GM21447 (cell line): ENCODE data around the gene TRAF3.
A peak's percentile ranks its signal among the peaks of the same experiment; 100 is the strongest.

Experiments used
- ATAC-seq: cut with Tn5 transposase; IDR thresholded peaks from one replicate; pipeline ENCODE4 v1.9.1; 2021; ENCODE audit not compliant: unreplicated experiment

TRAF3 gene

GRCh38 chr14:102776761-102777710 lies at the start of gene TRAF3:
TRAF3 (plus strand) TSS chr14:102777449; CDS start chr14:102870202, 92,753 bp downstream.
- peak; percentile 35 for ATAC-seq

- no peak for ATAC-seq
These were observed 48.7 kb upstream of the TRAF3 start for GRCh38 chr14:102728501-102728900.

- ATAC-seq = no peak
These were observed 48.0 kb upstream of the TRAF3 start for GRCh38 chr14:102729268-102729667.

GRCh38 chr14:102729825-102730224 lies 47.4 kb upstream of the TRAF3 start:
- no peak for ATAC-seq

- ATAC-seq = no peak
These were observed 46.0 kb upstream of the TRAF3 start for GRCh38 chr14:102731101-102731870.

- no peak for ATAC-seq
These were observed 45.1 kb upstream of the TRAF3 start for GRCh38 chr14:102731871-102732800.

GRCh38 chr14:102732924-102733323 lies 44.3 kb upstream of the TRAF3 start:
- ATAC-seq = no peak

GRCh38 chr14:102733326-102733725 lies 43.9 kb upstream of the TRAF3 start:
- ATAC-seq = no peak

- no peak for ATAC-seq
These were observed 42.8 kb upstream of the TRAF3 start for GRCh38 chr14:102734436-102734835.

GRCh38 chr14:102736956-102737355 lies 40.3 kb upstream of the TRAF3 start:
- ATAC-seq = no peak

GRCh38 chr14:102737402-102738372 lies 39.6 kb upstream of the TRAF3 start:
- no peak for ATAC-seq

GRCh38 chr14:102738373-102739189 lies 38.7 kb upstream of the TRAF3 start:
- ATAC-seq = no peak

- ATAC-seq = no peak
These were observed 38.1 kb upstream of the TRAF3 start for GRCh38 chr14:102739190-102739469.

GRCh38 chr14:102746634-102747438 lies 30.4 kb upstream of the TRAF3 start:
- ATAC-seq = no peak

- no peak for ATAC-seq
These were observed 28.4 kb upstream of the TRAF3 start for GRCh38 chr14:102748806-102749205.

GRCh38 chr14:102749393-102750305 lies 27.6 kb upstream of the TRAF3 start:
- no peak for ATAC-seq

- ATAC-seq = no peak
These were observed 26.9 kb upstream of the TRAF3 start for GRCh38 chr14:102750376-102750775.
